ENCODE measurements around the gene TDP2.

Gene TDP2

DNA sequence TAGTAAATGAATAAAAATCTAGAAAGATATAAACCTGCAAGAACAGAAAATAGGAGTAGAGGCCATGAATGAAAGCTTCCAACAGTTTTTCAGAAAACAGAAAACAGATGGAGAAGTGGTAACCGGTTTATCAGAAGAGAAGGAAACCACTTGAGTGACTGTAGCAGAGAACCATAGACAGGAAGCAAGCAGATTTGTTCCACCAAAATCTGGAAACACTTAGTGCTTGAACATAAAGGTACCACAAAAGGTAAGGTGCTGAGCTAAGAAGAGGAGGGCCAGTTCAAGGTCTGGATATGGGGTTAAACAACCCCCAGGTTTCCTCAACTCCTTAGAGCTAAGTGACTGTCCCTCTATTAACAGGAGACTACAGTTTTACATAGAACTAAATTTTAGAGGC is 11.5 kb downstream of the TDP2 start:
- TF ChIP-seq, protein P1, sequence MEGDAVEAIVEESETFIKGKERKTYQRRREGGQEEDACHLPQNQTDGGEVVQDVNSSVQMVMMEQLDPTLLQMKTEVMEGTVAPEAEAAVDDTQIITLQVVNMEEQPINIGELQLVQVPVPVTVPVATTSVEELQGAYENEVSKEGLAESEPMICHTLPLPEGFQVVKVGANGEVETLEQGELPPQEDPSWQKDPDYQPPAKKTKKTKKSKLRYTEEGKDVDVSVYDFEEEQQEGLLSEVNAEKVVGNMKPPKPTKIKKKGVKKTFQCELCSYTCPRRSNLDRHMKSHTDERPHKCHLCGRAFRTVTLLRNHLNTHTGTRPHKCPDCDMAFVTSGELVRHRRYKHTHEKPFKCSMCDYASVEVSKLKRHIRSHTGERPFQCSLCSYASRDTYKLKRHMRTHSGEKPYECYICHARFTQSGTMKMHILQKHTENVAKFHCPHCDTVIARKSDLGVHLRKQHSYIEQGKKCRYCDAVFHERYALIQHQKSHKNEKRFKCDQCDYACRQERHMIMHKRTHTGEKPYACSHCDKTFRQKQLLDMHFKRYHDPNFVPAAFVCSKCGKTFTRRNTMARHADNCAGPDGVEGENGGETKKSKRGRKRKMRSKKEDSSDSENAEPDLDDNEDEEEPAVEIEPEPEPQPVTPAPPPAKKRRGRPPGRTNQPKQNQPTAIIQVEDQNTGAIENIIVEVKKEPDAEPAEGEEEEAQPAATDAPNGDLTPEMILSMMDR (IDR thresholded peaks at IDR 0.05; ENCODE audit: low read depth, low read length): no peak

DNA sequence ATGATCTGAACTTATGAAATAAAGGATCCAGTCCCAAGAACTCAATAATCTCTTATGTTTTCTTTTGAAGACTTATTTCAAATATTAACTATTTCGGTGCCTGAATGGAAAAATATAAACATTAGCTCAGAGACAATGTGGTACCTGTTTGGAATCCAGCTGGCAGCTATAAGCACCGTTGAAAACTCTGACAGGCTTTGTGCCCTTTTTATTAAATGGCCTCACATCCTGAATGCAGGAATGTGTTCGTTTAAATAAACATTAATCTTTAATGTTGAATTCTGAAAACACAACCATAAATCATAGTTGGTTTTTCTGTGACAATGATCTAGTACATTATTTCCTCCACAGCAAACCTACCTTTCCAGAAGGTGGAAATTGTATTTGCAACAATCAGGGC is 16.3 kb downstream of the TDP2 start:
- DNase-seq (ENCODE audit: extremely low read depth, low read depth): no peak
- TF ChIP-seq, protein P1 (IDR thresholded peaks at IDR 0.05; ENCODE audit: low read depth, low read length): no peak

More for the DNA sequence above, 11.5 kb downstream of the TDP2 start:
- no peak for DNase-seq (ENCODE audit: extremely low read depth, low read depth)

DNA sequence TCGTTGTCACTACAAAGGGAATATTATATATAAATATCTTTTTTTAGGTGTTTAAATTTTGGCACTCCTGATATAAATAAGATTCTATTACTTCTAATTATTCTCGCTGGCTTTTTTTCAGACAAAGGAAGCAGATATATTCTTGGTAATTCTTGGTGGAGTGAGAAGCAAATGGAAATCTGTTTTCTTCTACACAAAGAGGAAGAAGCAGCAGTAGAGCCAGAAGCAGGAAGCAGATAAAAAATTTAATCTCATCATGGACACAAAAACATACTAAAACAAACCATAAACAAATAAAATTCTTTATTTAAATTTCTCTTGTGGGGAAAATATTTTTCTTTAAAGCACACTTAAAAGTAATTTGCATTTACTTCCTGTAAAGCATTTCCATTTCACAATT is 17.0 kb downstream of the TDP2 start:
- DNase-seq (ENCODE audit: extremely low read depth, low read depth): no peak
- TF ChIP-seq, protein P1 (IDR thresholded peaks at IDR 0.05; ENCODE audit: low read depth, low read length): no peak

DNA sequence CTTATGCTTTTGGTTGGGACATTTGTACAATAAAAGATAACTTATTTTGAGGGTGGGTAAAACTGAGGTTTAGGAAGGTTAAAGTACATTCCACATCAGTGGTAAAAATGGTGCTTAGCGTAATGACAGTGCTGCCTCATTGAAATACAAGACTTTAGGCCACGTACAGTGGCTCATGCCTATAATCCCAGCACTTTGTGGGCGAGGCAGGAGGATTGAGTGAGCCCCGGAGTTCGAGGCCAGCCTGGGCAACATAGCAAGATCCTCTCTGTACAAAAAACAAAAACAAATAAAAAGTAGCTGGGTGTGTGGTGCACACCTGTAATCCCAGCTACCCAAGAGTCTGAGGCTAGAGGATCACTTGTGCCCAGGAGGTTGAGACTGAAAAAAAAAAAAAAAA is 18.4 kb downstream of the TDP2 start:
- DNase-seq (ENCODE audit: extremely low read depth, low read depth): no peak
- TF ChIP-seq, protein P1 (IDR thresholded peaks at IDR 0.05; ENCODE audit: low read depth, low read length): no peak

DNA sequence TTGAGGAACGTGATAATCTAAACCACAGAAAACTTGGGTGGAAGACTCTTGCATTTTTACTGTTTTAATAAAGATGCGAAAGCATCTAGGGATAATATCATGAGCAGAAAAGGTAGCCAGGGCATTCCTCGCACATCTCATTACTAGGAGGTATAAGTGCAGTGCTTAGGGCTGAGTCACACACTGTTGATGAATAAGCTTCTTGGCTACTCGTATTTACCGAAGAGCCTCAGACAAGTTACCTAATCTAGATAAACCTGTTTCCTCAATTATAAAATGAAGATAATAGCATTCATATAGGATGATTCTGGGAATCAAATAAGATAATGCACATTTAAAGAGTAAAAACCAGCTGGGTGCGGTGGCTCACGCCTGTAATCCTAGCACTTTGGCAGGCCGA is 19.9 kb downstream of the TDP2 start:
- DNase-seq (ENCODE audit: extremely low read depth, low read depth): no peak
- TF ChIP-seq, protein P1 (IDR thresholded peaks at IDR 0.05; ENCODE audit: low read depth, low read length): no peak

DNA sequence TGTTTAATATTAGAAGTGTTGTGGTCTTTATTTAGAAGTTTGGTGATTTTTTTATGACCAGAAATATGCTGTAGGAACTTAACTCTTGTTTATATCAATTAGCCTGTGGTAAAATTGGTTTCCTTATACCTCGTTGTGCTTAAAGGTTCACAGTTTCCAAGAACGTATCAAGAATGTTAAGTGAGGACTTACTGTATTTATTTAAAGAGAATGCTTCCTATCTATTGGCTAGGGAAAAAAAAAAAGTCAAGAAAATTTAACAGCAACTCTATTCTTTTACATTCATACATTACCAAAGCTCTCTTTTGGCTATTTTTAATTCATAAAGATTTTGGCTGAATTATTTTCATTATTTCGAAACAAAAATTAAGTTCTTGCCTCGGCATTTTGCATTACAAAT is 22.3 kb downstream of the TDP2 start:
- TF ChIP-seq, protein P1 (IDR thresholded peaks at IDR 0.05; ENCODE audit: low read depth, low read length): no peak

DNA sequence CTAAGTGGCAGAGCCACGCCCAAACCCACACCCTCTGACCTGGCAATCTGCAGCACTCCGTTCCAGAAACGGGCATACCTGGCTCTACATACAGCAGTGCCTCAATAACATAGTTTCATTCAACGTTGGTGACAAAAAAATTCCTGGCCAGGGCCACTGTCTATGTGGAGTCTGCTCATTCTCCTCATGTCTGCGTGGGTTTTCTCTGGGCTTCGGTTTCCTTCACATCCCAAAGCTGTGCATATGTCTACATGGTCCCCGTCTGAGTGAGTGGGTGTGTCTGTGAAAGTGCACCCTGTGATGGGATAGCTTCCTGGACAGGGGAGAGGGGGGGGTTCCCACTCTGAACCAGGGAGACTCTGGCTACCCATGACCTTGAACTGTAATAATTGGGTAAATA is 22.8 kb downstream of the TDP2 start:
- TF ChIP-seq, protein P1 (IDR thresholded peaks at IDR 0.05; ENCODE audit: low read depth, low read length): no peak

More for the DNA sequence above, 22.3 kb downstream of the TDP2 start:
- no peak for DNase-seq (ENCODE audit: extremely low read depth, low read depth)

More for the DNA sequence above, 22.8 kb downstream of the TDP2 start:
- DNase-seq (ENCODE audit: extremely low read depth, low read depth): no peak

All from AG09319 (cell line).